Glutamatergic neuron (in vitro differentiated cells): ENCODE data around the gene EVI5. TPM values are rescaled to one million over a fixed set of nuclear protein-coding genes. Genes with fewer than 3 reads are reported as not detected.

Experiments used
- DNase-seq: peaks from one replicate; pipeline ENCODE4 v3.0.0; 2022
- H3K27ac Mint-ChIP-seq: one replicate; pipeline ENCODE4 v1.8.0; 2020; ENCODE audit warnings: mild to moderate bottlenecking, mixed read lengths, inconsistent platforms; ENCODE audit not compliant: unreplicated experiment
- H3K27me3 Mint-ChIP-seq: one replicate; pipeline ENCODE4 v1.8.0; 2020; ENCODE audit warnings: mild to moderate bottlenecking, moderate library complexity, mixed read lengths, inconsistent platforms; ENCODE audit not compliant: unreplicated experiment
- H3K36me3 Mint-ChIP-seq: one replicate; pipeline ENCODE4 v1.8.0; 2020; ENCODE audit warnings: mild to moderate bottlenecking, mixed read lengths, inconsistent platforms; ENCODE audit not compliant: unreplicated experiment
- H3K4me1 Mint-ChIP-seq: one replicate; pipeline ENCODE4 v1.8.0; 2020; ENCODE audit warnings: mild to moderate bottlenecking, low read depth, mixed read lengths, inconsistent platforms; ENCODE audit not compliant: unreplicated experiment
- H3K4me3 Mint-ChIP-seq: one replicate; pipeline ENCODE4 v1.8.0; 2020; ENCODE audit warnings: mild to moderate bottlenecking, mixed read lengths, inconsistent platforms; ENCODE audit not compliant: unreplicated experiment
- H3K9me3 Mint-ChIP-seq: one replicate; pipeline ENCODE4 v1.8.0; 2020; ENCODE audit warnings: mild to moderate bottlenecking, moderate library complexity, mixed read lengths, inconsistent platforms; ENCODE audit not compliant: unreplicated experiment
- CTCF ChIP-seq: fragments of 200-600 bp; sonication (generic); IDR thresholded peaks from one replicate; pipeline ENCODE4 v1.5.0; 2021; ENCODE audit not compliant: partially characterized antibody, unreplicated experiment
- total RNA-seq: library from RNA; stranded (reverse); fragmentation: NEBNext Ultra II Directional; extraction: Animal tissue kit (Norgen Biotek cat#: 25700); gene quantifications from one replicate; pipeline ENCODE4 v1.2.1, GENCODE V29; 2021; ENCODE audit not compliant: unreplicated experiment

EVI5 gene
- total RNA-seq, 1 donor from 2014 or later: 19.5 TPM

GRCh38 chr1:92795166-92795565, 10.3 kb upstream of the EVI5 start:
- no peaks in the 10 kb centered on the region for H3K36me3 Mint-ChIP-seq
- no peak for TF ChIP-seq CTCF
- no peak overlapping the region for H3K4me3 Mint-ChIP-seq
- no peak overlapping the region for H3K27ac Mint-ChIP-seq
- no peak for DNase-seq
- no peaks in the 10 kb centered on the region for H3K27me3 Mint-ChIP-seq
- H3K4me1 Mint-ChIP-seq: no peaks in the 10 kb centered on the region
- H3K9me3 Mint-ChIP-seq: no peaks in the 10 kb centered on the region

- DNase-seq: no peak
These were observed 7.5 kb upstream of the EVI5 start for GRCh38 chr1:92792340-92792782.

GRCh38 chr1:92791487-92792066, 6.7 kb upstream of the EVI5 start:
- DNase-seq: no peak
- Mint-ChIP-seq H3K4me1 (no peaks in the 10 kb centered on the region), H3K27me3 (peaks cover 2% of the 10 kb centered on the region), H3K27ac (no peak overlapping the region), H3K4me3 (no peak overlapping the region), H3K36me3 (no peaks in the 10 kb centered on the region), H3K9me3 (peaks cover 1% of the 10 kb centered on the region)
- TF ChIP-seq CTCF: no peak

More at GRCh38 chr1:92792340-92792782, 7.5 kb upstream of the EVI5 start:
- Mint-ChIP-seq H3K36me3 (no peaks in the 10 kb centered on the region), H3K9me3 (no peaks in the 10 kb centered on the region), H3K27me3 (no peaks in the 10 kb centered on the region), H3K4me1 (no peaks in the 10 kb centered on the region), H3K4me3 (no peak overlapping the region), H3K27ac (no peak overlapping the region)
- TF ChIP-seq CTCF: no peak

GRCh38 chr1:92790867-92791266, 6.0 kb upstream of the EVI5 start:
- Mint-ChIP-seq H3K27ac (no peak overlapping the region), H3K27me3 (peaks cover 3% of the 10 kb centered on the region), H3K9me3 (peaks cover 1% of the 10 kb centered on the region), H3K4me3 (no peak overlapping the region), H3K36me3 (no peaks in the 10 kb centered on the region), H3K4me1 (no peaks in the 10 kb centered on the region)
- no peak for DNase-seq
- TF ChIP-seq CTCF: no peak

GRCh38 chr1:92790081-92790480, 5.2 kb upstream of the EVI5 start:
- H3K4me3 Mint-ChIP-seq: no peak overlapping the region
- no peaks in the 10 kb centered on the region for H3K4me1 Mint-ChIP-seq
- no peak for TF ChIP-seq CTCF
- H3K36me3 Mint-ChIP-seq: no peaks in the 10 kb centered on the region
- no peak overlapping the region for H3K27ac Mint-ChIP-seq
- no peak for DNase-seq
- H3K9me3 Mint-ChIP-seq: peaks cover 1% of the 10 kb centered on the region
- peaks cover 3% of the 10 kb centered on the region for H3K27me3 Mint-ChIP-seq
